GM13976 (cell line): ENCODE measurements around the gene HES4.

Experiments used
- DNase-seq: peaks from one replicate; pipeline ENCODE4 v3.0.0; 2012; ENCODE audit warnings: low spot score
- CTCF ChIP-seq: IDR thresholded peaks from 2 replicates; pipeline ENCODE4 v1.5.1; 2012; ENCODE audit warnings: borderline replicate concordance, mild to moderate bottlenecking; ENCODE audit not compliant: insufficient read depth; ENCODE audit errors: extremely low read depth, missing control alignments, control extremely low read depth
- in situ Hi-C: fragments of 300-500 bp; cut with MboI; formaldehyde crosslinking; loops from one replicate; pipeline ENCODE4 v1.12.0; 2022; ENCODE audit warnings: low sequenced_read_pairs, mixed read lengths, inconsistent platforms; ENCODE audit not compliant: unreplicated experiment

HES4 gene

GRCh38 chr1:966704-967300, 33.1 kb downstream of the HES4 start:
- in situ Hi-C loops = loop anchor here (10.0 kb wide), 1 partner anchor 62 kb away; no protein-coding TSS in a partner anchor
- no peak for TF ChIP-seq CTCF
- DNase-seq = peak; percentile 91

GRCh38 chr1:966135-966703, 33.7 kb downstream of the HES4 start, which contains the start of gene PLEKHN1:
PLEKHN1 (plus strand) TSS chr1:966482; CDS start chr1:966532, 50 bp downstream.
- TF ChIP-seq CTCF = no peak
- in situ Hi-C loops = loop anchor here (10.0 kb wide), 1 partner anchor 61 kb away; no protein-coding TSS in a partner anchor
- peak; percentile 78 for DNase-seq

- no peak for TF ChIP-seq CTCF
- in situ Hi-C loops = loop anchor here (10.0 kb wide), 1 partner anchor 61 kb away; no protein-coding TSS in a partner anchor
- DNase-seq = no peak
Measured at GRCh38 chr1:965526-966134, 34.3 kb downstream of the HES4 start.

GRCh38 chr1:964691-965525, 35.0 kb downstream of the HES4 start:
- no peak for TF ChIP-seq CTCF
- in situ Hi-C loops = loop anchor here (10.0 kb wide), 1 partner anchor 60 kb away; no protein-coding TSS in a partner anchor
- no peak for DNase-seq

- in situ Hi-C loops = loop anchor here (10.0 kb wide), 1 partner anchor 59 kb away; no protein-coding TSS in a partner anchor
Measured at GRCh38 chr1:963746-964525, 36.0 kb downstream of the HES4 start.

More at GRCh38 chr1:963746-964525, 36.0 kb downstream of the HES4 start:
- DNase-seq = no peak
- no peak for TF ChIP-seq CTCF
